ENCODE measurements around the gene JARID2.

The JARID2 gene

GRCh38 chr6:15356937-15357336 is 111.1 kb downstream of the JARID2 start:
- no peak for TF ChIP-seq TAF1 (IDR thresholded peaks at IDR 0.05; ENCODE audit: borderline replicate concordance, insufficient read depth, low read length)

DNA sequence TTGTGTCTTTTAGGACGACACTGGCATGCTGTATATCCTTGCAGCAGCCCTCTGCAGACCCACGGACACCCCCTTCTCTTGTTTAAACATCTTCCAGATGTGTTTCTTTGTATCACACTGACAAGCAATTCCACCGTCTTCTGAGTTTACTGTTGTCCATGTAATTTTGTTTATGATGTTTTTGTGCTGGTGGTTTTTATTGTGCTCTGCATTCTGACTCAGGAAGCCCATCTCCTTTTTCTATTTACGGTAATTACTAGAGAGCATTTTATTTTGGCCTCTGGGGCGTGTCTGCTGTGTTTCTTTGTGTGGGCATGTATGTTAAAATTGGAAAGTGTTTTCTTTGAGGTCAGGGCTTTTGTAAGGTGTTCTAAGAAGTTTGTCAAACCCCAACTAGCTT is 111.9 kb downstream of the JARID2 start:
- TF ChIP-seq REST (IDR thresholded peaks at IDR 0.05; ENCODE audit: insufficient read depth in 1 of 2, low read depth in 2 of 2, low read length in 2 of 2): no peak
- no peak for TF ChIP-seq SIN3A (IDR thresholded peaks at IDR 0.05; ENCODE audit: borderline replicate concordance, insufficient read depth, low read length)
- TF ChIP-seq POLR2AphosphoS5 (IDR thresholded peaks at IDR 0.05; ENCODE audit: low read depth, low read length): no peak
- no peak for TF ChIP-seq FOXP2 (optimal IDR thresholded peaks at IDR 0.05; ENCODE audit: borderline replicate concordance, extremely low read depth, extremely low read length, insufficient read depth)
- no peak for TF ChIP-seq TAF1 (IDR thresholded peaks at IDR 0.05; ENCODE audit: borderline replicate concordance, insufficient read depth, low read length)

DNA sequence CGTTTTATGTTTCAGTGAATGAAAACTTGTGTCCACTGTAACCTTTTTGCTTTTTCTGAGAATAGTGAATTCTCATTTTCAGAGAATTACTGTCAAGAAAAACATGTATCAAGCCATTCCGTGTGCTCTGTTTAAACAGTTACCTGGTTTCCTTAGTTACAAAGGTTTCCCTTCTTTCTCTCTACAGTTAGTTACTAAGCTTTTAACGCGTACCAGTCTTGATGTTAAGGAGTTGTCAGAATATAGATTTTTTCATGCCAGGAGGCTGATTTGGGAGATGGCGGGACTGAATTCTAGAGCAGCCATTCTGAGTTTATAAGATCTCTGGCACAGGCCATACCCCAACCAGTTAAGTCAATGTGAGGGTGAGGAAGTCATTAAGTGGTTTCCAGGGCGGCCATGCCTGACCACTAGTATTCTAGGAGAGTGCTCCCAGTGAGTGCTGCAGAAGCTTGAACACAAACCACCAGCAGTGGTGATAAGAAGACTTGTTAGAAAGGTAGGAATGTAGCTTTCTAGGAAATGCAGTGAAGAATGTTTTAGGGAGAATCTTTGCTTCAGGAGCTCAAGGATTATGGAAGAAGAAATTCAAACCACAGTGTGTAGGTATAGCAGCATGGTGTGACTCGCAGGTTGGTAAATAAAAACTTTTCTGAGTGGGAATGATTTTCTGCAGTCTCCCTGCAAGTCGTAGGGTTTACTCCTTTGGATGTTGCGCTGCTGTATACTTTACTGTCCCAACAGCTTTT is 112.9 kb downstream of the JARID2 start:
- TF ChIP-seq FOXP2 (optimal IDR thresholded peaks at IDR 0.05; ENCODE audit: borderline replicate concordance, extremely low read depth, extremely low read length, insufficient read depth) (no peak), REST (IDR thresholded peaks at IDR 0.05; ENCODE audit: insufficient read depth in 1 of 2, low read depth in 2 of 2, low read length in 2 of 2) (no peak), SIN3A (IDR thresholded peaks at IDR 0.05; ENCODE audit: borderline replicate concordance, insufficient read depth, low read length) (no peak), POLR2AphosphoS5 (IDR thresholded peaks at IDR 0.05; ENCODE audit: low read depth, low read length) (no peak), TAF1 (IDR thresholded peaks at IDR 0.05; ENCODE audit: borderline replicate concordance, insufficient read depth, low read length) (no peak)

DNA sequence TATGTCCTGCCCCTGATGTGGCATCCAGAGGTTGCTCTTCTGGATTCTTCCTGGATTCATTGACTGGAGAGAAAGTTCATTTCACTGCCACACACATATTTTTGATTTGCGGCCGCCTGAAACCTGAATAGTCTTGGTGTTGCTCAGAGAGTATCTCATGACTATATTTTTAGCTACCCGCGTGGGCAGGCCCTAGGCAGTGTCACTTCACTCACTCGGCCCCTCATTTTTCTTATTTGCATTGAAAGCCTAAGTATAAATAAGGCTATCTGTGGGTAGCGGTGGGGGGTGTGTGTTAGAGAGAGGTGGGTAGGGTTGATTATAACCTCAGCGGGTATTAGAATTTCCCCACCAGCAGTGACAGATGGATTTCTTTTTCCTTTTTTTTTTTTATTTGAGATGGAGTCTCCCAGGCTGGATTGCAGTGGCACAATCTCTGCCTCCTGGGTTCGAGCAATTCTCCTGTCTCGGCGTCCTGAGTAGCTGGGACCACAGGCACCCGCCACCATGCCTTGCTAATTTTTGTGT is 113.5 kb downstream of the JARID2 start:
- no peak for TF ChIP-seq POLR2AphosphoS5 (IDR thresholded peaks at IDR 0.05; ENCODE audit: low read depth, low read length)

DNA sequence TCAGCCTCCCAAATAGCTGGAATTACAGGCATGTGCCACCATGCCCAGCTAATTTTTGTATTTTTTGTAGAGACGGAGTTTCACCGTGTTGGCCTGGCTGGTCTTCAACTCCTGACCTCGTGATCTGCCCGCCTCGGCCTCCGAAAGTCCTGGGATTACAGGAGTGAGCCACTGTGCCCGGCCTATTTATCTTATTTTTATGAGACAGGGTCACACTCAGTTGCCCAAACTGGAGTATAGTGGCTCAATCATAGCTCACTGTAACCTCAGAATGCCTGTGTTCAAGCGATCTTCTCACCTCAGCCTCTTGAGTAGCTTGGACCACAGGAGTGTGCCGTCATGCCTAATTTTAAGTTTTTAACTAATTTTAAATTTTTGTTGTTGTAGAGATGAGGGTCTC is 114.4 kb downstream of the JARID2 start:
- no peak for TF ChIP-seq REST (IDR thresholded peaks at IDR 0.05; ENCODE audit: insufficient read depth in 1 of 2, low read depth in 2 of 2, low read length in 2 of 2)
- TF ChIP-seq SIN3A (IDR thresholded peaks at IDR 0.05; ENCODE audit: borderline replicate concordance, insufficient read depth, low read length): no peak
- TF ChIP-seq TAF1 (IDR thresholded peaks at IDR 0.05; ENCODE audit: borderline replicate concordance, insufficient read depth, low read length): no peak

- TF ChIP-seq POLR2AphosphoS5 (IDR thresholded peaks at IDR 0.05; ENCODE audit: low read depth, low read length): no peak
- no peak for TF ChIP-seq TAF1 (IDR thresholded peaks at IDR 0.05; ENCODE audit: borderline replicate concordance, insufficient read depth, low read length)
- TF ChIP-seq REST (IDR thresholded peaks at IDR 0.05; ENCODE audit: insufficient read depth in 1 of 2, low read depth in 2 of 2, low read length in 2 of 2): no peak
- no peak for TF ChIP-seq SIN3A (IDR thresholded peaks at IDR 0.05; ENCODE audit: borderline replicate concordance, insufficient read depth, low read length)
- TF ChIP-seq FOXP2 (optimal IDR thresholded peaks at IDR 0.05; ENCODE audit: borderline replicate concordance, extremely low read depth, extremely low read length, insufficient read depth): no peak
Observed at GRCh38 chr6:15361197-15361596, 115.3 kb downstream of the JARID2 start.
